OCI-LY3 (cell line): ENCODE data around the gene FBXO24.
"Not testable (repeated sequence)": the region's sequence is repeated elsewhere in the genome, so short reads cannot be mapped to it uniquely, and the experiment has no call there.

ENCODE experiments used
- H2AFZ ChIP-seq: fragments of 200-600, 300-600 bp; shearing (Covaris generic); 2 replicates; pipeline ENCODE4 v1.6.0; 2014; ENCODE audit warnings: antibody characterized with exemption, low read depth, low read length
- H3K27ac ChIP-seq: fragments of 200-600, 300-600 bp; sonication (generic); 2 replicates; pipeline ENCODE4 v1.5.1; 2014; ENCODE audit warnings: mild to moderate bottlenecking, low read length, moderate library complexity, mixed read lengths
- H3K27me3 ChIP-seq: fragments of 200-600, 300-600 bp; sonication (generic); 2 replicates; pipeline ENCODE4 v1.6.1; 2014; ENCODE audit warnings: low read depth, low read length, mixed read lengths
- H3K36me3 ChIP-seq: fragments of 200-600, 300-600 bp; sonication (generic); replicated peaks from 2 replicates; pipeline ENCODE3; 2014; ENCODE audit warnings: low read depth, low read length, mixed read lengths
- H3K4me1 ChIP-seq: fragments of 300-600, 200-600 bp; sonication (generic); 2 replicates; pipeline ENCODE4 v1.6.1; 2014; ENCODE audit warnings: low read length, mixed read lengths
- H3K4me2 ChIP-seq: fragments of 200-600, 300-600 bp; sonication (generic); 2 replicates; pipeline ENCODE4 v1.6.1; 2014; ENCODE audit warnings: low read length, mixed read lengths
- H3K4me3 ChIP-seq: fragments of 300-600, 200-600 bp; sonication (generic); 2 replicates; pipeline ENCODE4 v1.5.1; 2014; ENCODE audit warnings: antibody characterized with exemption, mild to moderate bottlenecking, low read length, moderate library complexity
- H3K79me2 ChIP-seq: fragments of 300-600, 200-600 bp; shearing (Covaris generic); 2 replicates; pipeline ENCODE4 v1.6.1; 2014; ENCODE audit warnings: mild to moderate bottlenecking, low read length, mixed read lengths
- H3K9ac ChIP-seq: fragments of 300-600, 200-600 bp; shearing (Covaris generic); 2 replicates; pipeline ENCODE4 v1.6.0; 2014; ENCODE audit warnings: mild to moderate bottlenecking, low read length, moderate library complexity
- H3K9me3 ChIP-seq: fragments of 200-600, 300-600 bp; shearing (Covaris generic); 2 replicates; pipeline ENCODE4 v1.6.1; 2014; ENCODE audit warnings: low read length, mixed read lengths; ENCODE audit not compliant: insufficient read depth
- H4K20me1 ChIP-seq: fragments of 200-600, 300-600 bp; sonication (generic); 2 replicates; pipeline ENCODE4 v1.6.1; 2016; ENCODE audit warnings: low read length, mixed read lengths; ENCODE audit not compliant: insufficient read depth
- EZH2phosphoT487 ChIP-seq: fragments of 200-600 bp; shearing (Covaris generic); IDR thresholded peaks from 2 replicates; pipeline ENCODE4 v1.6.1; 2018; ENCODE audit warnings: antibody characterized with exemption, mixed run types, low read depth
- TF ChIP-seq, protein P1 (sequence below): fragments of 200-600, 300-600 bp; sonication (generic); IDR thresholded peaks from 2 replicates; pipeline ENCODE4 v1.5.1; 2014; ENCODE audit warnings: antibody characterized with exemption, low read length, low read depth

FBXO24 gene, protein sequence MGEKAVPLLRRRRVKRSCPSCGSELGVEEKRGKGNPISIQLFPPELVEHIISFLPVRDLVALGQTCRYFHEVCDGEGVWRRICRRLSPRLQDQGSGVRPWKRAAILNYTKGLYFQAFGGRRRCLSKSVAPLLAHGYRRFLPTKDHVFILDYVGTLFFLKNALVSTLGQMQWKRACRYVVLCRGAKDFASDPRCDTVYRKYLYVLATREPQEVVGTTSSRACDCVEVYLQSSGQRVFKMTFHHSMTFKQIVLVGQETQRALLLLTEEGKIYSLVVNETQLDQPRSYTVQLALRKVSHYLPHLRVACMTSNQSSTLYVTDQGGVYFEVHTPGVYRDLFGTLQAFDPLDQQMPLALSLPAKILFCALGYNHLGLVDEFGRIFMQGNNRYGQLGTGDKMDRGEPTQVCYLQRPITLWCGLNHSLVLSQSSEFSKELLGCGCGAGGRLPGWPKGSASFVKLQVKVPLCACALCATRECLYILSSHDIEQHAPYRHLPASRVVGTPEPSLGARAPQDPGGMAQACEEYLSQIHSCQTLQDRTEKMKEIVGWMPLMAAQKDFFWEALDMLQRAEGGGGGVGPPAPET

DNA sequence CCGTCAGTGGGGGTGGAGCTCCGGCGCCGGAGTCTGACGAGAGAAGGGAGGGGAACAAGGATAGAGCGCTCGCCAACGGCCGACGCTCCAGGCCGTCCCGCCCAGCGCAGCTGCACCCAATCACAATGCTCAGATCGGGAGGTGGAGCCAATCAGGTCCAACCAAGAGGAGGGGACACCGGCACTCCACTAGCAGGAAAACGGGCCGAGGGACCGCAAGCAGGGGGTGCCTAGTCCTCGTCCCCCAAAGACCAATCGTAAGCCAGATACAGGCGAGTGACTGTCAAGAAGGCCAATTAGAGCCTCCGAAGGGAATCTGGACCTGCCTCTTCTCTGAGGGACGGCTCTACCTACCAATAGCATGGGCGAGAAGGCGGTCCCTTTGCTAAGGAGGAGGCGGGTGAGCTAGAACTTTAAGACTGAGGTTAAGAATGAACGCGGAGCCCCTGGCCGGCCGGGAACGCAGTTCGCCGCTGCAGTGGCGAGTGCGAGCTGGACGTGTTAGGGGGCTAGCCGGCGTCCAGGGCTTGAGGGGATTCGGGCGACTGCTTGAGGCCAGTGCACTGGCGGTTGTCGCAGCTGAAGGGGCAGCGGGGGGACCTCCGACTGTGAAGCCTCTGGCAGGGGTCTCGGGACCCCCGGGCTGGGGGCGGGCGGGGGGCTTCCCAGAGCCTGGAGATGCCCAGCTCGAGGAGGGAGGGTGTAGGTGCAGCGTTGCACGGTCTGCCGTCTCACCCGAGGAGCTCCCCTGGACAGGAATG lies at the start of gene FBXO24:
Gene FBXO24 (plus strand): TSS at position 63 of the 760 bp plus-strand sequence. CDS start 298 bp downstream, at position 361.
- Histone ChIP-seq H3K4me3 (peak within 1 kb of the TSS; percentile 86), H3K27me3 (0 out of 2 replicates have a peak, but pooled peaks cover 6% of the 10 kb centered on the region), H3K27ac (peak within 1 kb of the TSS; percentile 85), H3K79me2 (peaks cover 8% of the 10 kb centered on the region), H3K36me3 (peaks cover 3% of the 10 kb centered on the region), H3K9me3 (no peaks in the 10 kb centered on the region), H4K20me1 (0 out of 2 replicates have a peak, but pooled peaks cover 2% of the 10 kb centered on the region), H3K4me1 (peaks cover 24% of the 10 kb centered on the region), H3K4me2 (peak within 1 kb of the TSS; percentile 96), H2AFZ (peak within 1 kb of the TSS; percentile 87), H3K9ac (peak within 1 kb of the TSS; percentile 94)
- TF ChIP-seq, protein P1, sequence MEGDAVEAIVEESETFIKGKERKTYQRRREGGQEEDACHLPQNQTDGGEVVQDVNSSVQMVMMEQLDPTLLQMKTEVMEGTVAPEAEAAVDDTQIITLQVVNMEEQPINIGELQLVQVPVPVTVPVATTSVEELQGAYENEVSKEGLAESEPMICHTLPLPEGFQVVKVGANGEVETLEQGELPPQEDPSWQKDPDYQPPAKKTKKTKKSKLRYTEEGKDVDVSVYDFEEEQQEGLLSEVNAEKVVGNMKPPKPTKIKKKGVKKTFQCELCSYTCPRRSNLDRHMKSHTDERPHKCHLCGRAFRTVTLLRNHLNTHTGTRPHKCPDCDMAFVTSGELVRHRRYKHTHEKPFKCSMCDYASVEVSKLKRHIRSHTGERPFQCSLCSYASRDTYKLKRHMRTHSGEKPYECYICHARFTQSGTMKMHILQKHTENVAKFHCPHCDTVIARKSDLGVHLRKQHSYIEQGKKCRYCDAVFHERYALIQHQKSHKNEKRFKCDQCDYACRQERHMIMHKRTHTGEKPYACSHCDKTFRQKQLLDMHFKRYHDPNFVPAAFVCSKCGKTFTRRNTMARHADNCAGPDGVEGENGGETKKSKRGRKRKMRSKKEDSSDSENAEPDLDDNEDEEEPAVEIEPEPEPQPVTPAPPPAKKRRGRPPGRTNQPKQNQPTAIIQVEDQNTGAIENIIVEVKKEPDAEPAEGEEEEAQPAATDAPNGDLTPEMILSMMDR = no peak
- TF ChIP-seq EZH2phosphoT487 = no peak

DNA sequence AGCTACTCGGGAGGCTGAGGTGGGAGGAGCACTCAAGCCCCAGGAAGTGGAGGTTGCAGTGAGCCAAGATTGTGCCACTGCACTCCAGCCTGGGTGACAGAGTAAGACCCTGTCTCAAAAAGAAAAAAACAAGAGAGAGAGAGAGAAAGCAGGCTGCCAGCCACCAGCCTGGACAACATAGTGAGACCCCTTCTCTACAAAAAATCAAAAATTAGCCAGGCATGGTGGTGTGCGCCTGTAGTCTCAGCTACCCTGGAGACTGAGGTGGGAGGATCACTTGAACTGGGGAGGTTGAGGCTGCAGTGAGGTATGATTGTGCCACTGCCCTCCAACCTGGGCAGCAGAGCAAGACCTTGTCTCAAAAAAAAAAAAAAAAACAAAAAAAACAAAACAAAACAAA lies 49.4 kb upstream of the FBXO24 start:
- peaks cover 21% of the 10 kb centered on the region for H3K79me2 ChIP-seq
- not testable (repeated sequence) for H3K9me3 ChIP-seq, H3K27me3 ChIP-seq, H3K27ac ChIP-seq, H3K4me3 ChIP-seq, H3K4me2 ChIP-seq, H3K9ac ChIP-seq, H2AFZ ChIP-seq, H3K36me3 ChIP-seq, H4K20me1 ChIP-seq
- H3K4me1 ChIP-seq = peaks cover 23% of the 10 kb centered on the region

DNA sequence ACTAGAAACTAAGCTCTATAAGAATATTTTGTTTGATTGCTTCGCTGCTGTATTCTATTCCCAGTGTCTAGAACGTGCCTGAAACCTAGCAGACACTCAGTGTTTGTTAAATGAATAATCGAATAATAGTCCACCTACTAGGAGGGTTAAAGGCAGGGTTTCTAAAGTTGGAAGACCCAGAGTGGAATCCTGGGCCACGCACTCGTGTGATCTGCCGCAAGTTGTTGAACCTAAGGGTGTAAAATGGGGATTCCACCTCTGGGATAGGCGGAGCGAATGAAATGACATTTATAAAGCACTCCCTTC lies 47.8 kb upstream of the FBXO24 start:
- TF ChIP-seq, protein P1 = no peak
- TF ChIP-seq EZH2phosphoT487 = no peak
- no peaks in the 10 kb centered on the region for H3K9me3 ChIP-seq
- no peaks in the 10 kb centered on the region for H3K27me3 ChIP-seq
- peak overlapping the region; percentile 68; the same call in 1 of the 2 replicates for H2AFZ ChIP-seq
- H3K79me2 ChIP-seq = peaks cover 33% of the 10 kb centered on the region
- H3K9ac ChIP-seq = peak overlapping the region; percentile 60
- no peaks in the 10 kb centered on the region for H4K20me1 ChIP-seq
- peaks cover 6% of the 10 kb centered on the region for H3K36me3 ChIP-seq
- peak overlapping the region; percentile 44 for H3K27ac ChIP-seq
- peak overlapping the region; percentile 72 for H3K4me3 ChIP-seq
- peak overlapping the region; percentile 74 for H3K4me2 ChIP-seq
- H3K4me1 ChIP-seq = peaks cover 33% of the 10 kb centered on the region

DNA sequence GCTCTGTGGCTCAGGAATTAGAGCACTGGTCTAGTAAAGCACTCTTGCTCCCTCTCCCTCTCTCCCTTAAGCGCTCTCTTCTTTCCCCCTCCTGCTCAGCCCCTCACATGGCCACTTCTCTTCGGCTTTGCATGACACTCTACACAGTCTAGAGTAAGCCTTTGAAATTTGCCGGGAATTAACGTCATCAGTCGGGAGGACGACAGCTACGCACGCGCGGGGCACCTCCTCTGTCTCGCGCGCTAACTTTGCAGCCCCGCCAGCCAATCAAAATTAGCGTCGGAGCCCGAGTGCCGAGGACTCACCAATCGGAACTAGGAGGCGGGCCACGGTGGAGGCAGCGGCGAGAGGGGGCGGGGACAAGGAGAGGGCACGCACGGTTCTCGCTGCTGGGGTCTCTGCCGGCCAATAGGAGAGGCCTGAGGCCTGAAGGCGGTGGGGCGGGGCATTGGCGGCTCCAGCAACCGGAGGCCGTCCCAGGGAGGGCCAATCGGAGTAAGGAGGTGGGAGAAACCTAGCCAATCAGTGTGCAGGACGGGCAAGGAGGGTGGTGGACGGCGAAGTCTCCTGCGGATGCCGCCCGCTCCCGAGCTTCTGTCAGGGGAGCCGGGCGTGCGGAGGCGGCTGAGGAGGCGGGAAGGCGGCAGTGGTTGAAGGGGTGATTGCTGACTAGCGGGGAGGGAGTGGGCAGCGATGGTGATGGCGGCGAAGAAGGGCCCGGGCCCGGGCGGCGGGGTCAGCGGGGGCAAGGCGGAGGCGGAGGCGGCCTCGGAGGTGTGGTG lies 47.3 kb upstream of the FBXO24 start, which contains the start of gene AGFG2:
Gene AGFG2 (plus strand): TSS at position 550 of the 782 bp plus-strand sequence. CDS start 144 bp downstream, at position 694.
- Histone ChIP-seq H3K27ac (peak within 1 kb of the TSS; percentile 44), H3K9ac (peak within 1 kb of the TSS; percentile 60)

More for the DNA sequence above, 47.3 kb upstream of the FBXO24 start, which contains the start of gene AGFG2:
- Histone ChIP-seq H3K9me3 (no peaks in the 10 kb centered on the region), H3K79me2 (peaks cover 33% of the 10 kb centered on the region), H3K4me1 (peaks cover 38% of the 10 kb centered on the region), H3K4me3 (peak within 1 kb of the TSS; percentile 79), H2AFZ (peak within 1 kb of the TSS; percentile 68; the same call in 1 of the 2 replicates), H4K20me1 (no peaks in the 10 kb centered on the region), H3K4me2 (peak within 1 kb of the TSS; percentile 95), H3K27me3 (no peaks in the 10 kb centered on the region), H3K36me3 (peaks cover 6% of the 10 kb centered on the region)
- TF ChIP-seq, protein P1 = no peak
- TF ChIP-seq EZH2phosphoT487 = no peak
